NCI-H460 (cell line): ENCODE measurements around the gene CTSV. TPM values are rescaled to one million over a fixed set of nuclear protein-coding genes. Genes with fewer than 3 reads are reported as not detected.
A peak's percentile ranks its signal among the peaks of the same experiment; 100 is the strongest.
"Not testable (repeated sequence)": the region's sequence is repeated elsewhere in the genome, so short reads cannot be mapped to it uniquely, and the experiment has no call there.

Source experiments
- DNase-seq: peaks from one replicate; pipeline ENCODE4 v3.0.0-alpha.2; 2016; ENCODE audit warnings: low read depth; ENCODE audit errors: extremely low read depth
- polyA plus RNA-seq: library from polyadenylated mRNA; depleted of rRNA; stranded (reverse); fragments of >200 nt; gene quantifications from 2 replicates; pipeline ENCODE4 v1.2.3, GENCODE V29; 2014; cell fraction: nucleus; rRNA removed
- total RNA-seq: library from RNA; depleted of rRNA; stranded (reverse); fragments of >200 nt; shearing (Covaris generic); gene quantifications from 2 replicates; pipeline ENCODE4 v1.2.3, GENCODE V29; 2014; rRNA removed

The CTSV gene
- 2.2 and 2.8 TPM in 2 replicates for total RNA-seq
- 0.38 and 4.6 TPM in 2 replicates for polyA plus RNA-seq

DNA sequence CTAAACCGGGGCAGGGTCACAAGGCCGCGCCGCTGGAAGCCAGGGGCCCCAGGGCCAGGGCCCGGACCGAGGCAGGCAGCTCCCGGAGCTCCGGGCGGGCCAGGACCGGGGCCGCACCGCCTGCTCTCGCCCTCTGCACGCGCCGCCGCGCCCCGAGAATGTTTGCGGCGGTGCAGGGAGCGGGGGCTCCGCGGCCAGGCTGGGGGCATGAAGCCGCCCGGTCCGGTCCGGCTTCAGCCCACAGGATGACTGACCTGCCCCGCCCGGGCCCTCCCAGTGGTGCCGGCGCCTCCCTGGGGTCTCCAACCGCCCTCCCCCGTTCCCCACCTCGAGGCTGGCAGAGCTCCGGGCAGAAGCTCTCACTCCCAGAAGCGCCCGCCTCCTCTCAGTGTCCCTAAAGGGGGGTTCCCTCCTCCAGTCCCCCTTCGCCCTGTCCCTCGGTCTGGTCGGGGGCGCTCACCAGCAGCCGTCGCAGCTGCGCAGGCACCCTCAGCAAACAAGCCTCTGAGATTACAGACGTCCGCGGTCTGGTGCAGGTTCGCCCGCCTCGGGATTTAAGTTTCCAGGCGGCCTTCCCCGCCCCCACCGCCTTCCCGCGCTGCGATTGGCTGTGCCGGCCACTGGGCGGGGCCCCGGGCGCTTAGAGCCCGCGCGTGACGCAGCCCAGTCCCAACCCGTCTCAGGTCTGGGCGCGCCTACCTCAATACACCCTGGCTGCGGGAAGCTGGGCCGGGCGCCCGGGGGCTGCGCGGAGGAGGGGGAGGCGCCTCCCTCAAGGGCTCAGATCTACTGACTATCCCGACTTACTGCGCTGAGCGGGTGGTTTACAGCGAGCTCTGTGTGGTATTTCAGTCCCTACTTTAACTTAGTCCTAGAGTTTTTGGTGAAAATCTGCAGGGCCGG, at the start of gene CTSV:
Gene CTSV, minus strand, starts transcription at position 532 of the 903 bp plus-strand sequence. CDS start 1,099 bp downstream, outside the sequence.
- peak; percentile 77 for DNase-seq

DNA sequence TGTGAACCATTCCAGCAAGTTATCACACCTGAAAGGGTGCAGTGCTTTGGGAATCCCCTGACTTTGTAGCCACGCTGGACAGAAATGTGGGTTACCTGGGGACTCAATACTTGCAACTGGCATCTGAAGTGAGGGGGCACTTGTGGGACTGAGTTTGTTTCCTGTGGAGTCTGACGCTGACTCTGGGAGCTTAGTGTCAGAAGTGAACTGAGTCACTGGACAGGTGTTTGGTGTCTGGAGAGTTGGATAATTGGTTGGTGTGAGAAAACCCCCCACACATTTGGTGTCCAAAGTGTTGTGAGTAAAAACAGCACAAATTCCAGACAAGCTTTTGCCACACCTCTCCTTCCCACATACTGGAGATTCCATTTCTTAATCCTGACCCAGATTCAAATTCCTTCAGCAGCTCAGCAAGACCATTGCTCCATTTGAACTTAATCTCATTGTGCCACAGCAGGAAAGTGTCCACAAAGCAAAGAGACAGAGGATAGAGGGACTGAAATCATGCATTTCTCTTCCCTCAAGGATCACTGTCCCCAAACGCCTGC, 48.8 kb upstream of the CTSV start:
- DNase-seq: not testable (repeated sequence)

DNA sequence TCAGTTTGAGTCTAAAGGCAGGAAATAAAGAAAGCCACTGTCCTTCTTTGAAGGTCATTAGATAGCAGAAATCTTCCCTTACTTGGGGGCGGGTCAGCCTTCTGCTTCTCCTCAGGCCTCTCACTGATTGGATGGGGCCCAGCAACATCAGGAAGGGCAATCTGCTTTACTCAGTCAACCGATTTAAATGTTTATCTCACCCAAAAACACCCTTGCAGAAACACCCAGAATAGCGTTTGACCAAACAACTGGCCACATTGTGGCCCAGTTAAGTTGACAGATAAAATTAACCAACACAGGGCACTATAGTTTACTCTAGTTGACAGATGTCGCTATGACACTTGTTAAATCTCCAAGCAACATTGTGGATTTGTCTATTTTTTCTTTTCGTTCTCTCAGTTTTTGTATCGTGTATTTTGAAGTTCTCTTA, 45.6 kb upstream of the CTSV start:
- DNase-seq: not testable (repeated sequence)

DNA sequence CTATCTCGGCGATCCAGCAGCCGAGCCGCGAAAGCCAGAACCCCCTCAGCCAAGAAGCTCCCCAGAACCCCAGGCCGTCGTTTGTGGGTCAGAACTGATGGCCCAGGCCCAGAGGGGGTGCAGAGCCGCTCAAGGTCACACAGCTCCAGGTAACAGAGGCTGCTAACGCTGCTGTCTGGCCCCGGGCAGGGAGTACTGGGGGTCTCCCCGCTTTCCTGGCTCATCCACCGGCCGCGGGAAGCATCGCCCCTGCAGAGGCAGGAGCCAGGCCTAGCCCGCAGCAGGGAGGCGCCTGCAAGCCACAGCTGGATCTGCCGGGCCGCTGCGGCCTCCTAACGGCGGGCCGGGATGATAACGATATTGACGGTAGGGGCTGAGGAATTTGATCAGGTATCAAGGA, 39.4 kb upstream of the CTSV start:
- no peak for DNase-seq

DNA sequence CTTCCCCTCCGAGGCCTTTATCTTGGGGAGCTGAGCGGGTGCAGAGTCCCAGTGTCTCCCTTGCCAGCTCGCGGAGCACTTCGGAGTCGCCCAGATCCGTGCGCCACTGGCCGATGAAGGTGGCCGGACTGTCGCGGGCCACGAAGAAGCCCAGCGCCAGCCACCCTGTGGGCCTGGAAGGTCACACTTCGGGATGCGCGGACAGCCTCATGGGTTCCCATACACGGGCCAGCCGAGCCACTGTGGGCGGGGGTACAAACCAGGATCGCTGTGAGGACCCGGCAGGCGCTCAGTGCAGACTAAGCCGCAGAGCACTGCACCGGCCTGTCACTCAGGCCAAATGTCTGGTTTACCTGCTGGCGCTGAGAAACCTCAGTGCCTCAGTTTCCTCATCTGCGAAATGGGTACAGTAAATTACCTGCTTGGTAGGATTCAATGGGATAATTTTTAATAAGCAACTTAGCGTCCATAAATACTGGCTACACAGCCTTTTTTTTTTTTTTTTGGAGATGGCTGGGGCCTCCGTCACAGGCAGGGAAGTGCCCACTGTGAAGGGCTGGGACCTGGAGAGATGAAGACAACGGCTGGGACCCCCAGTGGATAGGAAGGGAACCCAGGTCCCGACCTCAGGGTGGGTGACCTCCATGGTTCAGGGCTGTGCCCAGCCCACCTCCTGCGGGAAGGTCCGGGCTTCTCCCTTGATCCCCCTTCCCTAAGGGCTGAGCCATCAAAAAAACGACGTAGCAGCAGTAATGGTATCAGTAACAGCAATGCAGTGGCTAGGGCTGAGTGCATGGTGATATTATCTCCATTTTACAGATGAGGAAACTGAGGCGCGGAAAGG, 38.7 kb upstream of the CTSV start:
- no peak for DNase-seq

DNA sequence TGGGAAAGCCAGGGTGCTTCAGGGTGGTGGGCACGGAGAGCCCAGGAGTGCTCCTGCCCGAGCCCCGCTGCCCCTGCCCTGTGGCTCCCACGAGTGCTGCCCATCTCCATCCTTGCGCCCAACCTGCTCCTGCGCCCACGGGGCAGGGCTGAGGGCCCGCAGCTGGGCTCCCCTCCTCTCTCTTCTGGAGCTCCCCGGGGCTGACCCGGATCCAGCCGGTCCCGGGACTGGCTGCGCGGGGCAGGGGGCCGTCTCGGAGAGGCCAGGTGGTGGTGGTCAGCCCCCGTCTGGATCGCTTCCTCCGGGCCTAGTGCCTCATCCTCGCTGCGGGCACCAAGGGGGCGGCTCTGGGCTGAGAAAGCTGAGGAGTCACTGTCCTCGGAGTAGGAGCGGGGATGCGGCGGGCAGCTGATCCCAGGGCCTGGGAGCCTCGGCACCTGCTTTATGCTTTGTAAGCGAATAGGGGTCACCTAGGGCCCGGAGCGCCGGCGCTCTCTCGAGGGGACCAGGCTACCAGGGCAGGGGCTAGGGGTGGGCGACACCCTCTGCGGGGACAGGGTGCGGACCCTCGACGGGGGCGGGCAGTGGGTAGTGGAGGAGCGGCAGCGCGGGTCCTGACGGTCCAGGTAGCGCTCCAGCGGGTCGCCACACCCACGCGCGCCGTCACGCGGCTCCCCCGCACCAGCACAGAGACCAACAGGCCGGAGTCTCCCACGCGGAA, 37.9 kb upstream of the CTSV start:
- not testable (repeated sequence) for DNase-seq

DNA sequence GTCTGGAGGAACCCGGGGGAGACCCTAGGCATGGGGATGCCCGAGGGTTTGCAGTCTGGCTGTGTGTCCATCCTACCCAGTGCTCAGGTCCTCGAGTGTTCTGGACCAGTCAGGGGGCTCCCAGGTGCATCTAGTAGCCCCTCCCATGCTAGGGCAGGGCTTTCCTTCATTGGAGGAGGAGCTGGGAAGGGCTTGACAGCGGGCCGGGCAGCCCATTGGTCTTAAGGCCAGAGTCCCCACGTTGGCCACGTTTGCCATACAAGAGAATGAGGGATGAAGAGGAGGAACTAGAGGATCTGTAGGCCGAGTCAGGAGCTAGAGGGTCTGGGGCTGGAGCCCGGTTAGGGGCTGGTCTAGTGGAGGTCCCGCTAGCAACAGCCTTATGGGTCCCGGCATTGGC, 37.3 kb upstream of the CTSV start:
- no peak for DNase-seq

DNA sequence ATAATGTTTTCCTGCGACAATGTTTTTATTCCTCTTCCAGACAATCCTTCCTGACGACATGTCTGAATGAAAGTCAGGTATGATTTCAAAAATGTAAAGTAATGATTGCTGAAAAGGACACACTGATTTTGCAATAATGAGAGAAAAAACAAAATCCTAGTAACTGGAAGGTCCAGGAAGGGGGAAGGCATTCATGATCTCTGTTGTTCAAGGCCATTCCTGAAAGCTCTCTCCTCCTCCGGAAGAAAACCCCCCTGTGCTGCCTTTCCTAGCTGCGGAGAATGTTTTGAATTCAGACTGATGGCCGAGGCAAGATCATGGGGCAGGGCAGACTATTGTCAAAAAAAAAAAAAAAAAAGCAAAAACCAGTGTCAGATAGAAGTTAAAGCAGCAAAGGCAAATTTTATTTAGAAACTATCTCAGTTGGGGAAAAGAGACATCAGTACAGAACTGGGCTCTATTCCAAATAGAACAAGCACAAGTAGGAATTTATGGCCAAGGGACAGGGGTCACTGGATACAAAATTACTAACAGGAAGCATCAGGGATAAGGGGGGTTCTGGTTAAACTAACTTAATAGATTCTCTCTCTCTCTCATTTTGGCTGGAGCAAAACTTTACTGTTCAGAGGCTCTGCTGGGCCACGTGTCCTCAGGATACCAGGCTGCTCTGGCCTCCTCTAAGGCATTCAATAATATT, 36.5 kb upstream of the CTSV start:
- DNase-seq: no peak

DNA sequence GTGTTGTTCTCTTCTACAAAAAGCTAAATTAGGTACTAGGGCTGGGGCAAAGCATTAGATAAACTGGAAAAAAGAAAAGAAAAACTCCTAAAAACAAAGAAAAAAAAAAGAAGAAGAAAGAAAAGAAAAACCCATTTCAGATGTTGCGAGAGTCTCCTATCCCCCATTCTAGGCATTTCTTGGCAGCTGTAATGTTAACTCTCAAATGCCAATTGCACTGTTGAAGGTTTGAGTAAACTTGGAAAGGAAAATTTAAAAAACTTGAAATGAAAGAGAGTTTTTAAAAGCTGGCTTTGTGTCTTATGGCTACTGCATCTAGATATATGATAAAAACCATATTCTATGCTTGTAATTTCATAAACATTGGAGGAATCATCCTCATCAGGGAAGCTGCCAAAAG, 34.6 kb upstream of the CTSV start:
- no peak for DNase-seq

DNA sequence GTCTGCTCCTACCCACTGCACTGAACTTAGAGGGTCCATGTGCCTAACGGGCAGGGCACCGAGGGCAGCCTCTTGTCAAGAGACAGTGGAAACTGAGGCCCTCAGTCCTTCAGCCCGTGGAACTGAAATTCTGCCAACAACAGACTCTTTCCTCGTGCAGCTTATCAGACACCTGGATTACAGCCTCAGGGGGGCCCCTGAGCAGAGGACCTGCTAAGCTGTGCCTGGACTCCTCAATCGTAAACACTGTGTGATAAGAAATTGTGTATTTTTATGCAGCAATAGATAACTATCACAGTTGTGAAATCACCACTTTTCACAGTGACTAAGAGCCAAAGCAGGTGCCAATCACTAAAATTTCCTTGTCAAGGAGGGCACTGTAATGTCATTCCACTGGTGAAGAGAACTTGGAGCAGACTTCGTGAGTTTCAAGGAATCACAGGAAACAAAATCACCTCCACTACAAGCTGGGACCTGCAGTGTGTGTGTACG, 33.4 kb upstream of the CTSV start:
- no peak for DNase-seq

DNA sequence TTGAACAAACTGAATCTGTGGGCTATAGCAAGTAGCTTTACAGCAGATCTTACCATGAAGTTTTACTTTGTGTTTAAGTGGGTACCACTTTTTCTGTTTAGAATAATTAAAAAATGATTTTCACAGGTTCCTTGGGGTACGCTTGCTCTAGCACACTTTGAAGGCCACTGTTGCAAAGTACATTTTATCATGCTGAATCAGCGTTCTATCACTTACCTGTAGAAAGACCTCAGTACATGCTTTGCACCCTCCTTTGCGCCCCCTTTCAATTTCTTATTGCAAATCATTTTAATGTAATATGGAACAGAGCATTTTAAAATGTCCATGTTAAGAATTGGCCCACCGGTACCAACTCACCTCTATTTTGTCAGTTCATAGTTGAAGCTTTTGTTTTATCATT, 31.4 kb upstream of the CTSV start:
- not testable (repeated sequence) for DNase-seq

DNA sequence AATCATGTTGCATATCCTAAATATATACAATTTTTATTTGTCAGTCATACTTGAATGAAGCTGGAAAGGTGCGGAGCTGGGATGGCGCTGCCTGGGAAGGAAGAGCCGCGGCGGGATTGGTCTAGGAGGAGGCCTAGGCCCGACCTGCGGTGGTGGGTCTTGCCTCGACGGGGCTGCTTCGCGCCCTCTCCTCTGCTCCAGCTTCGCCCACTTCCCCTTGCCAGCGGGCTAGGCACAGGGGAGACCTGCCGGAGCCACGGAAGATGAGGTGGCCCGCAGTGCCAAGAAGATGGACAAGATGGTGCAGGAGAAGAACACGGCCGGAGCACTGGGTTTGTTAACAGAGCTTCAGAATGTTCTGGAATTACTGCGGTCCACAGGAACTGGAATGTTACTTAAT, 28.5 kb upstream of the CTSV start:
- no peak for DNase-seq

DNA sequence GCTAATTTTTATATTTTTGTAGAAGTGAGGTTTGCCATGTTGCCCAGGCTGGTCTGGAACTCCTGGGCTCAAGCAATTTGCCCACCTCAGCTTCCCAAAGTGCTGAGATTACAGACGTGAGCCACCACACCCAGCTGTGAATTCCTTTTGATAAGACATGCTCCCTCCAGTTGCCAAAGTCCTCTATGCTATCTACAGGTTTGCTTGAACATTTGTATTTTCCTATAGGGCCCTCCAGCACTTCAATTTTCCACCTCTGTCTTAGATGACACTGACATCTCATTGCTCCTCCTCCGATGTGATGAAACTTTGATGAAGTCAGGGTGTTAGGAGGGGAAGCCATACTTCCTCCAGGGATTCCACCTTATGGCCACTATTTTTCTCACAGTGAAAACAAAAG, 25.2 kb upstream of the CTSV start:
- no peak for DNase-seq

DNA sequence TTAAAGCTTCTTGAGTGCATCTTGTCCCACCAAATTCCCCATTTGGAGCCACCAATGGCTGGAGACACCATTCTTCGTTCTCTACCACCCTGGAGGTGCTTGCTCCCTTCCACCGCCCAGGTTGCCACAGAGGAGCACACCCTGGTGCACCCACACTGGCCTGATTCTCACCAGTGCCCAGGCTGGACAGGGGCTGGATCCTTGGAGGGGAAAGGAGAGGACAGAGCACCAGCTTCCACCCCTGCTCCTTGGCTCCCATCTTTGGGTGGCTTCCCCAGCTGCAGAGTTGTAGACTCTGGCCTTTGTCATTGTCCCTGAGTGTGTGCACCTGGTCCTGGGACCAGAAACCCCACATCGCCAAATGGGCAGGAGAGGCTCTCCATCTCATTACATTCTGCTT, 21.9 kb upstream of the CTSV start:
- no peak for DNase-seq

DNA sequence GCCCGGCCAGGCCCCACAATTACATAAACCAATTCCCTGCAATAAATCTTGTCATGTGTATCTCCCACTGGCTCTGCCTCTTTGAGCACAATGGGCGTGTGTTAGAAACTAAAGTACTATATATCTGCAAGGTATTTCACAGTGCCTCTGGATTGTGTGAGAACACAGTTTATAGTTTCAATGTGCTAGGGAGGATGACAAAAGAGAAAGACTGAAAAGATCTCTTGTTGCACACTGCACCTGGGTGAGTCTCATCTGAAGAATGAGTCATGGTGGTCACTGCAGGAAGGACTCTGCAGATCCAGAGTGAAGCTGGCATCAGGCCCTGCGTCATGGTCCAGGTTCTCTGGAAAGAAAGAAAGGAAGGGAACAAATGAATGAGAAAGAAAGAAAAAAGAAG, 20.7 kb upstream of the CTSV start:
- DNase-seq: no peak

DNA sequence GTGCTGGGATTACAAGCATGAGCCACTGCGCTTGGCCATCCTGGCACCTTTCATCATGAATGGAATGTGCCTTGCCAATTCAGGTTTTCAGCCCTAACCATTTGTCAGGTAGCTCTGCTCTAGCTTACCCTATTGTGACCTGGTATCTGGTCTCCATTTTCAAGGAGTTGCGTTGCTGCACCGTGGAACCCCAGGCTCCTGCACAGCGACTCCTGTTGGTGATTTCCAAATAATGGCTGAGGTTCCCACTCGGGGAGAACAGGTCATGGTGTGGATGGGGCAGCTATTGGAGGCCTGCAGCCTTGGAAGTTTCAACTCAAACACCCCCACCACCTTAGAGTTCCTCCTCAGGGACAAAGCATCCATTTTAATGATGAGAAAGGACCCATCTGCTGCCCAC, 18.7 kb upstream of the CTSV start:
- DNase-seq: no peak

DNA sequence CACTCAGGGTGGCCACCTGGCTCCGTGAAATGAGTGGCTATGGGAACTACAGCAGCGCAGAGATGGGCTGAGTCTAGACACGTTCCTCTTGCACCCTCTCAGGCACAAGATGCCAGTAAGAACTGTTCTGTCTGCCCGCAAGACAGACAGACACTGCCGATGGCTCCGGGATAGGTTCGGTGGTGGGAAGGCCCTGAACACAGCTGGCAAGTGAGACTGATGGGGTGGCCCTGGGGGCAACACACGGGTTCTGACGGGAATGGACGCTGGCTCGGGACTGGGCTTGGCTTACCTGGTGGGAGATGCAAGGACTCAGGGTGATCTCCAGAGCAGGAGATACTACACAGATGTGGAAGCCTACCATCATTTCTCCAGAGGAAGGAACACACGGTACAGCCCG, 16.9 kb upstream of the CTSV start:
- not testable (repeated sequence) for DNase-seq

DNA sequence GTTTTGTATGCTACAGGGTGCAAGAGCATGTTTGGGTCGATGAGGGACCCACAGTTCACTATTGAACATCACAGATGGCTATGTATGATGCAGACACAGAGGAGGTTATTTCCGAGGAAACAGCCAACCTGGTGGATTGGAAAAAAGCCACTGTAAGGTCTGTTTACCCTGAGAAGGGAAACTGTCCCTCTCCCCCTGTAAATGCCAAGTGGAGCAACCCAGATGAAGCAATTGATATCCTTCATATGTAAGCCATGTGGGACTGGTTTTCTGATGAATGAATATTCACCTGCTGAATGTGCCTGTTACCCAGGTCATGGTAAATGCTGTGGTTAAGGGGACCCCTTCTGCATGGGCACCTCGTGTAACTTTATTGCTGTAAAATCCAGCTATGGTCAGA, 14.8 kb upstream of the CTSV start:
- DNase-seq: no peak

DNA sequence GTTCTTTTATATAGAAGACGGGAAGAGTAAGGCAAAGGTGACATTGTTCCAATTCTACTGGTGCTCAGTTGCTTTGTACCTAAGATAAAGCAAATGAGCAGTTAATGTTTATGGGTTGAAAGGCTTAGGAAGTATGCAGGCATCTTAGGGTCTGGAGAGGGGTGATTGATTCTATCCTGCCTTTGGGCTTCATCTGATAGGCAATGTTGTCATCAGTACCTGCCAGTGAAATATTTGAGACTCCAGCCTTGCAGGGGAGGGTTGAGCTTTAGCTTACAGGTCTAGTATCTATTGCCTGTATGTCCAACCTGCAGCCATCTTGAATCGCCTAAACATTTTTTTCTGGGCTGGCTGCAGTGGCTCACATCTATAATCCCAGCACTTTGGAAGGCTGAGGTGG, 13.8 kb upstream of the CTSV start:
- no peak for DNase-seq

DNA sequence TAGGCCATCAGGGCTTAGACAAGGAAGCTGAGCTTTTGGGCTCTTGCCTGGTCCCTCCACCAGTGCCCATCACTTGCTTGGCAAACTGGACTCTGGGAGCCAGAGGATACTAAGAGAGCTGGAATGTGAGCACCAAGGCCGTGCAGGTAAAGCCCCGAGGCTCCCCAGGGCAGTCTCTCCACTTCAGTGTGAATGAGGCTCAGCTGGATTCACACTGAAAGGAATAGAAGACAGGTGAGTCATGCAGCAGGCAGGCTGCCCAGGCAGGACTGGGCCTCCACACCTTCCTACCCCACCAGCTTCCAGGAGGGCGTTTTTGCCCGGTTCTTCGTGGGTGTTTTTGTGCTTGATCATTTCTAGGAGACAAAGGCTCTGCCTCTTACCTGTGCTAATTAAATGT, 7.3 kb upstream of the CTSV start:
- no peak for DNase-seq
